DND-41 (cell line): ENCODE measurements around the gene CTRL.

ENCODE experiments used
- CTCF ChIP-seq: IDR thresholded peaks from 2 replicates; pipeline ENCODE4 v1.5.1; 2012; ENCODE audit warnings: borderline replicate concordance, low read length, moderate library complexity, mild to moderate bottlenecking; ENCODE audit not compliant: poor library complexity, severe bottlenecking; ENCODE audit errors: extremely low read depth
- EZH2 ChIP-seq: IDR thresholded peaks from 3 replicates; pipeline ENCODE4 v1.6.1; 2012; ENCODE audit warnings: borderline replicate concordance, low read depth, mild to moderate bottlenecking, moderate library complexity, low read length, inconsistent platforms; ENCODE audit not compliant: severe bottlenecking

GRCh38 chr16:67932462-67932840 is 789 bp upstream of the CTRL start:
- TF ChIP-seq CTCF (no peak), EZH2 (no peak)
